Measurements from ENCODE around the gene POLE4.

Gene POLE4

GRCh38 chr2:74948779-74949178 is 9.7 kb upstream of the POLE4 start:
- no peak overlapping the region for H3K4me3 ChIP-seq (ENCODE audit: low read length)
- no peak for TF ChIP-seq CTCF (conservative IDR thresholded peaks at IDR 0.05; ENCODE audit: low read length)
- DNase-seq (ENCODE audit: low read depth): no peak

- TF ChIP-seq CTCF (conservative IDR thresholded peaks at IDR 0.05; ENCODE audit: low read length): no peak
- DNase-seq (ENCODE audit: low read depth): no peak
- no peak overlapping the region for H3K4me3 ChIP-seq (ENCODE audit: low read length)
These were observed 7.2 kb upstream of the POLE4 start for GRCh38 chr2:74951211-74951754.

- no peak for DNase-seq (ENCODE audit: low read depth)
- no peak overlapping the region for H3K4me3 ChIP-seq (ENCODE audit: low read length)
- TF ChIP-seq CTCF (conservative IDR thresholded peaks at IDR 0.05; ENCODE audit: low read length): no peak
These were observed 5.9 kb upstream of the POLE4 start for GRCh38 chr2:74952575-74952974.

- no peak overlapping the region for H3K4me3 ChIP-seq (ENCODE audit: low read length)
- no peak for DNase-seq (ENCODE audit: low read depth)
- no peak for TF ChIP-seq CTCF (conservative IDR thresholded peaks at IDR 0.05; ENCODE audit: low read length)
These were observed 4.5 kb upstream of the POLE4 start for GRCh38 chr2:74953796-74954499.

GRCh38 chr2:74954500-74954874 is 4.0 kb upstream of the POLE4 start:
- H3K4me3 ChIP-seq (ENCODE audit: low read length): no peak overlapping the region
- DNase-seq (ENCODE audit: low read depth): no peak
- TF ChIP-seq CTCF (conservative IDR thresholded peaks at IDR 0.05; ENCODE audit: low read length): no peak

- TF ChIP-seq CTCF (conservative IDR thresholded peaks at IDR 0.05; ENCODE audit: low read length): no peak
- DNase-seq (ENCODE audit: low read depth): peak; percentile 92
- H3K4me3 ChIP-seq (ENCODE audit: low read length): peak overlapping the region; percentile 75
These were observed 563 bp upstream of the POLE4 start for GRCh38 chr2:74957886-74958273.

- no peak for DNase-seq (ENCODE audit: low read depth)
- H3K4me3 ChIP-seq (ENCODE audit: low read length): peak overlapping the region; percentile 75
- no peak for TF ChIP-seq CTCF (conservative IDR thresholded peaks at IDR 0.05; ENCODE audit: low read length)
These were observed 786 bp downstream of the POLE4 start for GRCh38 chr2:74959106-74959751.
